ENCODE data around the gene BOC. TPM values are rescaled to one million over a fixed set of nuclear protein-coding genes. Genes with fewer than 3 reads are reported as not detected.

Gene BOC
- total RNA-seq, 2 experiments from 2014 or later, result 0.03 TPM; not detected in 1

GRCh38 chr3:113330742-113331141 is 119.4 kb downstream of the BOC start:
- ChIA-PET CTCF (ENCODE audit: unreplicated experiment) (no interaction called here), POLR2A (interaction anchor here (0.6 kb wide), 1 partner anchor 1186 kb away, joined by 5 read pairs; no protein-coding TSS in a partner anchor)
- Histone ChIP-seq H3K4me3 (ENCODE audit: low read depth, low read length, poor library complexity, severe bottlenecking) (no peak overlapping the region), H2AFZ (ENCODE audit: low read length) (no peak overlapping the region), H3K4me2 (ENCODE audit: low read length) (no peak overlapping the region), H3K9me3 (ENCODE audit: low read length) (no peaks in the 10 kb centered on the region), H3K9me2 (ENCODE audit: insufficient read depth, low read length) (no peaks in the 10 kb centered on the region), H3K4me1 (ENCODE audit: insufficient read depth, low read length, poor library complexity, severe bottlenecking) (no peaks in the 10 kb centered on the region), H3K36me3 (ENCODE audit: insufficient read depth, low read length) (no peaks in the 10 kb centered on the region), H3K79me2 (ENCODE audit: insufficient read depth, low read depth, low read length) (no peaks in the 10 kb centered on the region), H3K27ac (ENCODE audit: low read depth, low read length, poor library complexity, severe bottlenecking) (no peak overlapping the region), H4K20me1 (ENCODE audit: insufficient read depth, low read length) (no peaks in the 10 kb centered on the region)
- intact Hi-C loops (cut with micrococcal nuclease; ENCODE audit: unreplicated experiment), result no loop called here
- TF ChIP-seq EZH2phosphoT487 (IDR thresholded peaks at IDR 0.05; ENCODE audit: borderline replicate concordance, low read depth, low read length), result no peak
- no peak for TF ChIP-seq CTCF (conservative IDR thresholded peaks at IDR 0.05; ENCODE audit: low read length)
- no peak for DNase-seq (ENCODE audit: low spot score)
- BruUV-seq (replicated peaks), result no TSS peak

- no peak for DNase-seq (ENCODE audit: low spot score)
- Histone ChIP-seq H3K4me3 (ENCODE audit: low read depth, low read length, poor library complexity, severe bottlenecking) (no peak overlapping the region), H3K27ac (ENCODE audit: low read depth, low read length, poor library complexity, severe bottlenecking) (no peak overlapping the region), H2AFZ (ENCODE audit: low read length) (no peak overlapping the region), H3K36me3 (ENCODE audit: insufficient read depth, low read length) (no peaks in the 10 kb centered on the region), H3K9me3 (ENCODE audit: low read length) (no peaks in the 10 kb centered on the region), H4K20me1 (ENCODE audit: insufficient read depth, low read length) (no peaks in the 10 kb centered on the region), H3K4me1 (ENCODE audit: insufficient read depth, low read length, poor library complexity, severe bottlenecking) (no peaks in the 10 kb centered on the region), H3K79me2 (ENCODE audit: insufficient read depth, low read depth, low read length) (no peaks in the 10 kb centered on the region), H3K4me2 (ENCODE audit: low read length) (no peak overlapping the region), H3K9me2 (ENCODE audit: insufficient read depth, low read length) (no peaks in the 10 kb centered on the region)
- CTCF ChIA-PET (ENCODE audit: unreplicated experiment), result no interaction called here
- TF ChIP-seq CTCF (conservative IDR thresholded peaks at IDR 0.05; ENCODE audit: low read length), result no peak
- TF ChIP-seq EZH2phosphoT487 (IDR thresholded peaks at IDR 0.05; ENCODE audit: borderline replicate concordance, low read depth, low read length), result no peak
- BruUV-seq (replicated peaks), result no TSS peak
- intact Hi-C loops (cut with micrococcal nuclease; ENCODE audit: unreplicated experiment), result no loop called here
- POLR2A ChIA-PET, result interaction anchor here (0.6 kb wide), 1 partner anchor 490 kb away, joined by 3 read pairs; no protein-coding TSS in a partner anchor
Observed at GRCh38 chr3:113331187-113331586, 119.8 kb downstream of the BOC start.

Other genes starting within 250 kb of the BOC start
- gene CD200R1, start 236.5 kb upstream of the BOC start, total RNA-seq (2014; rRNA removed; shearing (Covaris generic)), result 0.18 TPM in 1 of 2 replicates, not detected in the other
- gene CD200R1, start 236.5 kb upstream of the BOC start, total RNA-seq (2022), result 0.17 and 0.25 TPM in 2 replicates
- 17.6 and 23.8 TPM in 2 replicates for gene GTPBP8, start 220.6 kb upstream of the BOC start, total RNA-seq (2014; rRNA removed; shearing (Covaris generic))
- gene GTPBP8, start 220.6 kb upstream of the BOC start, total RNA-seq (2022), result 20.3 and 21.9 TPM in 2 replicates
- 5.2 and 5.7 TPM in 2 replicates for gene CFAP44, start 229.9 kb downstream of the BOC start, total RNA-seq (2014; rRNA removed; shearing (Covaris generic))
- gene CFAP44, start 229.9 kb downstream of the BOC start, total RNA-seq (2022), result 5.6 and 7.2 TPM in 2 replicates

All from OCI-LY7 (cell line).